Measurements from ENCODE around the gene CDT1. TPM values are rescaled to one million over a fixed set of nuclear protein-coding genes. Genes with fewer than 3 reads are reported as not detected.
A peak's percentile ranks its signal among the peaks of the same experiment; 100 is the strongest.

Gene CDT1
- total and polyA plus RNA-seq, 2 donors from 2014 or later = 0.56 to 1.5 TPM

GRCh38 chr16:88798772-88799455, 4.7 kb upstream of the CDT1 start:
- no peak overlapping the region for H3K27ac ChIP-seq (ENCODE audit: low read depth in 2 of 2, low read length in 2 of 2)
- FAIRE-seq = no peak
- no peak overlapping the region for H3K4me3 ChIP-seq (ENCODE audit: low read length in 3 of 3)
- intact Hi-C loops (cut with DNase I) = no loop called here
- no peak for DNase-seq
- TF ChIP-seq CTCF (IDR thresholded peaks at IDR 0.05; ENCODE audit: borderline replicate concordance, extremely low read depth, insufficient read depth) = no peak
- H3K9me3 ChIP-seq (ENCODE audit: control insufficient read depth in 2 of 3, insufficient read depth in 1 of 3, low read length in 3 of 3) = no peaks in the 10 kb centered on the region
- no peak overlapping the region for H3K9ac ChIP-seq (ENCODE audit: low read length in 3 of 3)
- H3K27me3 ChIP-seq (ENCODE audit: control insufficient read depth, insufficient read depth, low read length) = no peaks in the 10 kb centered on the region
- no peaks in the 10 kb centered on the region for H3K36me3 ChIP-seq (ENCODE audit: control insufficient read depth in 2 of 3, insufficient read depth in 3 of 3, low read length in 3 of 3)
- no peaks in the 10 kb centered on the region for H3K4me1 ChIP-seq (ENCODE audit: control insufficient read depth in 2 of 3, insufficient read depth in 2 of 3, low read depth in 1 of 3, low read length in 3 of 3)

GRCh38 chr16:88799569-88800276, 3.9 kb upstream of the CDT1 start:
- Histone ChIP-seq H3K36me3 (ENCODE audit: control insufficient read depth in 2 of 3, insufficient read depth in 3 of 3, low read length in 3 of 3) (no peaks in the 10 kb centered on the region), H3K27ac (ENCODE audit: low read depth in 2 of 2, low read length in 2 of 2) (no peak overlapping the region), H3K4me3 (ENCODE audit: low read length in 3 of 3) (no peak overlapping the region), H3K4me1 (ENCODE audit: control insufficient read depth in 2 of 3, insufficient read depth in 2 of 3, low read depth in 1 of 3, low read length in 3 of 3) (peaks cover 0 to 3% (median 0%) of the 10 kb centered on the region in 3 donors), H3K9ac (ENCODE audit: low read length in 3 of 3) (no peak overlapping the region), H3K27me3 (ENCODE audit: control insufficient read depth, insufficient read depth, low read length) (no peaks in the 10 kb centered on the region), H3K9me3 (ENCODE audit: control insufficient read depth in 2 of 3, insufficient read depth in 1 of 3, low read length in 3 of 3) (no peaks in the 10 kb centered on the region)
- DNase-seq = peak in 1 of 5 donors; percentile 52
- TF ChIP-seq CTCF (IDR thresholded peaks at IDR 0.05; ENCODE audit: borderline replicate concordance, extremely low read depth, insufficient read depth) = no peak
- intact Hi-C loops (cut with DNase I) = no loop called here
- no peak for FAIRE-seq

- Histone ChIP-seq H3K4me3 (ENCODE audit: low read length in 3 of 3) (no peak overlapping the region), H3K9me3 (ENCODE audit: control insufficient read depth in 2 of 3, insufficient read depth in 1 of 3, low read length in 3 of 3) (no peaks in the 10 kb centered on the region), H3K9ac (ENCODE audit: low read length in 3 of 3) (no peak overlapping the region), H3K27me3 (ENCODE audit: control insufficient read depth, insufficient read depth, low read length) (no peaks in the 10 kb centered on the region), H3K36me3 (ENCODE audit: control insufficient read depth in 2 of 3, insufficient read depth in 3 of 3, low read length in 3 of 3) (no peaks in the 10 kb centered on the region), H3K27ac (ENCODE audit: low read depth in 2 of 2, low read length in 2 of 2) (no peak overlapping the region), H3K4me1 (ENCODE audit: control insufficient read depth in 2 of 3, insufficient read depth in 2 of 3, low read depth in 1 of 3, low read length in 3 of 3) (peaks cover 0 to 3% (median 0%) of the 10 kb centered on the region in 3 donors)
- DNase-seq (no peak), FAIRE-seq (no peak)
- no peak for TF ChIP-seq CTCF (IDR thresholded peaks at IDR 0.05; ENCODE audit: borderline replicate concordance, extremely low read depth, insufficient read depth)
- intact Hi-C loops (cut with DNase I) = no loop called here
These were observed 3.4 kb upstream of the CDT1 start for GRCh38 chr16:88800277-88800592.
